Lung (tissue), 12 donors: Measurements from ENCODE around the gene CDHR2. TPM values are rescaled to one million over a fixed set of nuclear protein-coding genes. Genes with fewer than 3 reads are reported as not detected.

Experiments
- ATAC-seq: fragments of 200-7000 bp; cut with Tn5 transposase; one replicate; pipeline ENCODE4 v1.9.1; 2020; ENCODE audit warnings: moderate number of reproducible peaks; ENCODE audit not compliant: insufficient read depth, low FRiP score
- DNase-seq, 3 donors: peaks; one replicate each; pipeline ENCODE4 v3.0.0-alpha.2; 2013 to 2017
- H3K27ac ChIP-seq, 2 donors: one replicate each; pipeline ENCODE4 v1.5.1; 2013; ENCODE audit warnings: mild to moderate bottlenecking in 2 of 2, moderate library complexity in 2 of 2, control low read depth in 1 of 2, inconsistent platforms in 1 of 2, low read depth in 1 of 2, low read length in 1 of 2
- H3K27me3 ChIP-seq, 3 donors: one replicate each; pipeline ENCODE4 v1.5.1; 2013; ENCODE audit warnings: low read length in 2 of 3; ENCODE audit not compliant: control insufficient read depth in 3 of 3, insufficient read depth in 3 of 3
- H3K36me3 ChIP-seq, 4 donors: one replicate each; pipeline ENCODE4 v1.5.1; 2013; ENCODE audit warnings: low read length in 4 of 4, mild to moderate bottlenecking in 1 of 4, moderate library complexity in 1 of 4; ENCODE audit not compliant: control insufficient read depth in 4 of 4, insufficient read depth in 4 of 4
- H3K4me1 ChIP-seq, 5 donors: one replicate each; pipeline ENCODE4 v1.5.1; 2013; ENCODE audit warnings: low read length in 5 of 5, mild to moderate bottlenecking in 2 of 5, moderate library complexity in 1 of 5; ENCODE audit not compliant: control insufficient read depth in 5 of 5, insufficient read depth in 5 of 5
- H3K4me3 ChIP-seq: one replicate; pipeline ENCODE4 v1.5.1; 2013; ENCODE audit warnings: mild to moderate bottlenecking, control low read depth, moderate library complexity
- H3K9ac ChIP-seq, 2 donors: one replicate each; pipeline ENCODE4 v1.5.1; 2013; ENCODE audit warnings: low read length in 2 of 2, control low read depth in 1 of 2; ENCODE audit not compliant: insufficient read depth in 1 of 2
- H3K9me3 ChIP-seq, 4 donors: one replicate each; pipeline ENCODE4 v1.5.1; 2013; ENCODE audit warnings: low read length in 3 of 4, mild to moderate bottlenecking in 1 of 4, moderate library complexity in 1 of 4; ENCODE audit not compliant: control insufficient read depth in 4 of 4, insufficient read depth in 3 of 4
- CTCF ChIP-seq: IDR thresholded peaks from 2 replicates; pipeline ENCODE4 v1.5.1; 2012; ENCODE audit warnings: mild to moderate bottlenecking; ENCODE audit errors: control extremely low read depth, extremely low read depth
- WGBS, 2 donors: extraction: QIAGEN DNeasy Blood & Tissue Kit; methylation state at CpG; one replicate each; pipeline ENCODE4 v1.1.7; 2013; 5-methylcytosine and 5-hydroxymethylcytosine counted together
- polyA plus RNA-seq, 2 donors: library from polyadenylated mRNA; stranded (reverse); fragments of 200-250 nt; gene quantifications; one replicate each; pipeline ENCODE4 v1.2.1, GENCODE V29; 2013
- total RNA-seq, 2 donors: library from RNA; depleted of rRNA in 1 of 2; stranded (reverse); fragments of >200 nt in 1 of 2; gene quantifications; one replicate each; pipeline ENCODE4 v1.2.1, GENCODE V29; 2014 to 2021
- donor health status: control.
- donor health status: control.
- donor health status: Bipolar disorder and iron deficiency.
- donor health status: healthy.
- donor health status: DM: yes; HTN: yes; CAD: no.

Gene CDHR2
- total and polyA plus RNA-seq, 4 donors: 0.02 to 1.5 (median 0.42) TPM

- no peak for TF ChIP-seq CTCF
- H3K4me1 ChIP-seq: no peaks in the 10 kb centered on the region
- 92 to 95% methylated on average over 6 of the region's 6 CpGs for WGBS, 2 donors
- no peaks in the 10 kb centered on the region for H3K27me3 ChIP-seq
- peaks cover 7 to 18% (median 8%) of the 10 kb centered on the region in 4 donors for H3K36me3 ChIP-seq
- H3K4me3 ChIP-seq: no peak overlapping the region
- ATAC-seq: no peak
- DNase-seq: no peak
- H3K9ac ChIP-seq: no peak overlapping the region
- H3K9me3 ChIP-seq: no peaks in the 10 kb centered on the region
- no peak overlapping the region for H3K27ac ChIP-seq
Measured at GRCh38 chr5:176524138-176524537, 25.0 kb upstream of the CDHR2 start.

- no peaks in the 10 kb centered on the region for H3K4me1 ChIP-seq
- ATAC-seq (no peak), DNase-seq (no peak)
- H3K9me3 ChIP-seq: no peaks in the 10 kb centered on the region
- H3K27ac ChIP-seq: no peak overlapping the region
- no peaks in the 10 kb centered on the region for H3K27me3 ChIP-seq
- H3K4me3 ChIP-seq: no peak overlapping the region
- no peak overlapping the region for H3K9ac ChIP-seq
- TF ChIP-seq CTCF: no peak
- peaks cover 7 to 26% (median 12%) of the 10 kb centered on the region in 4 donors for H3K36me3 ChIP-seq
- WGBS, 2 donors: 90 to 92% methylated on average over 15 of the region's 15 CpGs
Measured at GRCh38 chr5:176524987-176525386, 24.2 kb upstream of the CDHR2 start.

- ATAC-seq: no peak
- no peak overlapping the region for H3K4me3 ChIP-seq
- WGBS, 2 donors: 93 to 96% methylated on average over 9 of the region's 9 CpGs
- peaks cover 7 to 30% (median 12%) of the 10 kb centered on the region in 4 donors for H3K36me3 ChIP-seq
- DNase-seq: no peak
- H3K27me3 ChIP-seq: no peaks in the 10 kb centered on the region
- no peaks in the 10 kb centered on the region for H3K4me1 ChIP-seq
- no peak for TF ChIP-seq CTCF
- no peak overlapping the region for H3K27ac ChIP-seq
- no peaks in the 10 kb centered on the region for H3K9me3 ChIP-seq
- no peak overlapping the region for H3K9ac ChIP-seq
Measured at GRCh38 chr5:176525677-176526076, 23.5 kb upstream of the CDHR2 start.

GRCh38 chr5:176526462-176526861, 22.7 kb upstream of the CDHR2 start:
- no peak for ATAC-seq
- no peak overlapping the region for H3K27ac ChIP-seq
- H3K27me3 ChIP-seq: no peaks in the 10 kb centered on the region
- no peak overlapping the region for H3K9ac ChIP-seq
- 95% methylated on average over 9 of the region's 9 CpGs for WGBS, 2 donors
- no peak for DNase-seq
- no peak for TF ChIP-seq CTCF
- H3K9me3 ChIP-seq: no peaks in the 10 kb centered on the region
- no peak overlapping the region for H3K4me3 ChIP-seq
- H3K36me3 ChIP-seq: peaks cover 7 to 38% (median 12%) of the 10 kb centered on the region in 4 donors
- peaks cover 0 to 7% (median 0%) of the 10 kb centered on the region in 5 donors for H3K4me1 ChIP-seq
